ENCODE measurements around the gene GDPD5.

The GDPD5 gene

DNA sequence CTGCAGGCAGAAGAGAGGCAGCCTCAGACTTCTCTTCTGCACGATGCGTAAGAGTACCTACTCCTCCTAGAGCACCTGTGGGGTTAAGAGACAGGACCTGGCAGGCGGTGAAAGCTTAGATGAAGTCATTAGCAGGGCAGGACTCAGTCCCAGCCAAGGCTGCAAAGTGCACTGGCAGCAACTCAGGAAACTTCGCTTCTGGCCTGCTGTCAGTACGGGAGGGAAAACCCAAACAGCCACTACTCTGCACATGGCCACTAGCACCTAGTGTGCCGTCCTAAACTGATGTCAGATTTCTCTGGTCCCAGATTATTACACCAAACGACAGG is 84.0 kb downstream of the GDPD5 start:
- DNase-seq = no peak

GRCh38 chr11:75440960-75441803 is 84.6 kb downstream of the GDPD5 start:
- no peak for DNase-seq

DNA sequence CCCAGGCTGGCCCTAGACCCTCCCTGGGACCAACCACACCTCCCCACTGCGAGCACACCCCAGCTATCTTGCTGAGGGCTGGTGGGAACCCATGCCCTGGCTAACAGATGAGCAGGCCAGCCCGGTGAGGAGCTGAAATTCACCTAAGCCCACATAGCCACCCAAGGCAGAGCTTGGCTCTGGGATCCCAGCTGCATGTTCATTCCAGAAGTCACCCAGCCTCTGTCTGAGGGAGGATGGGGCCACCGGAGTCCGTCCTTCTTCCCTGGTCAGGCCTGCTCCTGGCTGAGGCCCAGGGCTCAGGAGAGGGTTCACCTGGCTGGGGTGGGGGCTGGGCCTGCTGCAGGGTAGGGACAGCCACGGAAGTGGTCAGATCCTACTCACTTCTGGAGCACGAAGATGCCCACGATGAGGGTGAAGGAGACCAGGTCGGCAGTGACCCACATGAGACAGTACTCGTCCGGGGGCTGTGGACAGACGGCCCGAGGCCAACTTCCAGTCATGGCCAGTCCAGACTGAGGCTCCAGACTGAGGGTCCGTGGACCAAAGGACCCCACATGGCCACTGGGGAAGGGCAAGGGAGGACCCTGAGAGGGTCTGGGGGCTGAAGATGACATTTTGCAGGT is 86.1 kb downstream of the GDPD5 start:
- DNase-seq = no peak

DNA sequence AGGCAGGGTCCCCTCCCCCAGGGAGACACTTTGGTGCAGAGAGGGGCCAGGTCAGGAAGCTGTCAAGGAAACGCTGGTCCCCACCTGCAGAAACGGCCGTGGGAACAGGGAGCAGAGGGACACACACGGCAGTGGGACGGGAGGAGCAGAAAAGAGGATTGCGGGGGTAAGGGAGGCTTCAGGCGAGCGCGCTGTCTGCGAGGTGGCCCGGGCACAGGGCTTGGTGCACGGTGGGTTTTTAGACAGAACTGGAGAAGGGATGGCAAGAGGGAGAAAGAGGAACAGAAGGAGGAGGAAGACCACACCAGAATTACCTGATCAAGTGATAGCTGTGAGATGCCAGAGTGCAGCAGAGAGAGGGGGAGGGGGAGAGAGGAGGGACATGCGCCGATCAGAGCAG is 86.7 kb downstream of the GDPD5 start:
- no peak for DNase-seq

DNA sequence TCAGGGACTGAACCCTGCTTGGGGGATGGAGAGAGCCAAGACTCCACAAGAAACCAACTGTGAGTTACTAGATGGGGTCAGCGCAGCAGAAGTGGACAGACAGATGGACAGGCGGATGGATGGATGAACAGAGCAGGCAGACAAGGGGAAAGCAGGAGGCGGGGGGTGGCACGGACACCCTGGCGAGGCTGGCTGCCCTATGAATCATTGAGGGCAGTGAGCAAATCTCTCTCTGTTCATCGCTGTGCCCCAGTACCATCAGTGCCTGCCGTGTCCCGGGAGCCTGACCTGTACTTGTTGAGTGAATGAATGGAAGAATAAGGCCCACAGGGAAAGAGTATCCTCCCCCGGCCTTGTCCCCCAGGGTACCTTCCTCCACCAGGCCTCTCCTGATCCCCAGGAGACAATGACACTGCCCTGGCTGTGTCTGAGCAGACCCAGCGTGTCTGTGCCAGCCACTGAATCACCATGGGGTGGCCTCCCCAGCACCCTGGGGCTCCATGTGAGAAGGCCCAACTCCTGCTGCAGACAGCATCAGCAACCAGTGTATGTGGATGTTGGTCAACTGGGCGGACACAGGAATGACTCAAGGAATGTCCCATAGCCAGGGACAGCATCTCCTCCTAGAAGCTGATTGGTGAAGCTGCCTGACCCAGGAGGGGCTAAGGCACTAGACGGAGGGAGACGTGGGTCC is 87.6 kb downstream of the GDPD5 start:
- no peak for DNase-seq

DNA sequence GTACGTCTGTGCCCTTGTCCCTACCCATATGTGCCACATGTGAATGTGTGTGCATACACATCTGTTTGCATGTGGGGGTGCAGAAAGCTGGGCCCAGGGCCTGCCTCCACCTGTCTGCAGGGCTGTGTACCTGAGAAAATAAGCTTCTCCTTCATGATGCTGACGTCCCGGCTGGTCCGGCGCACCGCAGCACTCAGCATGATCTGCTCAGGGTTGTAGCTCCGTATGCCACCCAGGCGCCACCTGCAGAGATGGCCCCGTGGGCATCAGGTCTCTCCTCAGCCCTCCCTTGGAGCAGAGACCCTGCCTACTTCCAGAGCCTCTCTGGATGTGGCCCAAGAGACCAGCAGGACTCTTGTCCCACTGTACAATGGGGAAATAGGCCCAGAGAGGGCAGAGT is 88.9 kb downstream of the GDPD5 start:
- DNase-seq = no peak

DNA sequence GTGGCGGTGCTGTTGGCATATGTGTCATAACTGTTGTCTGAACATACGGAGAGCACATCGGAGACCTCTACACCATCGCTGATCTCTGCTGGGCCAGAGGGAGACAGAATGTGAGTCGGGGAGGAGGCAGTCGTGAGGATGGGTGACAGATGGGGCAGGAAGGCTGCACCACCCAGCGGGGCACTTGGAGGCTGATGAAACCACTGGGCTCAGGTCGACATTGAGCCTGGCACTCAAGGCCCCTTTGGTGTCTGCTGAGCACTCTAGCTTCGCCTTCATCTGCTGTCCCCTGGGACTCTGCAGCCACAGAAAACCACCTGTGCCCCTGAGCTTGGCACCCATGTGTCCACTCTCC is 90.2 kb downstream of the GDPD5 start:
- DNase-seq = no peak

DNA sequence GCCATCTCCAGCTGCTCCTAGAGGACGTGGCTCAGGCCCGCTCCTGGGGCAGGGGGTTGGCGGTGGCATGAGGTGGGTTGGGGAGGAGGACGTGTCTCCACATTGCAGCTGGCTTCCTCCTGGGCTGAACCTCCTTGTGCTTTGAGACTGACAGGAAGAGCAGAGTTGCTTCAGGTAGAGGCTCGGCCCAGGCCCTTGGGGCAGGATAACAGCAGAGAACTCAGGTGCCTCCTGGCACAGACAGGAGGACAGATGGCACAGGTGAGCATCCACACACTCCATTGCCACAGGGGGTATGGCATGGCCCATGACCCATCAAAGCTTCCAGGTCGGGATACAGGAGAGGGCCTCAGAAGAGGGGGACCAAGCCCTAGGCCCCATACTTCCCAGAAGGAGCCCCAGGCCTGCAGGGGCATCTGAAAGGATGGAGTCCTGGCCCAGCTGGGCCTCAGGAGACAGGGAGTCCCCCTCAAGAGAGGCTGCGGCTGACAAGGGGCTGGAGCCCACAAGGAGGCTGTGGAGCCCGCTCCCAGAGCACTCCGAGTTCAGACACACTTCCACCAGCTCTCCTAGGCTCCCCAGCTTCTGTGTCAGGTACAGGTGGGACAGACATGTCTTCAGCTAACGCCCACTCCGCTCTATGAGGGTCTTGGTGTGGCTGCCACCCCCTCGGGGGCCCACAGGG is 90.7 kb downstream of the GDPD5 start:
- DNase-seq = no peak

DNA sequence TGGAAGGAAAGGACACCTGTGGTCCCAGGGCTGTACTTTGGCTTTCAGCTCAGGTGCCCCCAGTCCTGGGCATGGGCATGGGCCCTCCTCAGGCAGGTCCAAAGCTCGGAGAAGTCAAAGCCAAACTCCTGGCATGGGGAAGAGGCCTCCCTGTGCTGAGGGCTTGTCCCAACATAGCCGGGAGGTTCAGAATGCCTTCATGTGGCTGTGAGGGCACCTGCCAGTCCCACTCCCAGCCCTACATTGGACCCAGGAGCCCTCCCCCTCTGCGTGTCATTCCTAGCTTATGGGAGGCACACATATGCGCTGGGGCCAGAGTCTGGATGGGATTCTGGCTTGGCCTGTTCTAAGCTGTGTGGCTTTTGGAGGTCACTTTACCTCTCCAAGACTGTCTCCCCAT is 91.7 kb downstream of the GDPD5 start:
- DNase-seq = no peak

DNA sequence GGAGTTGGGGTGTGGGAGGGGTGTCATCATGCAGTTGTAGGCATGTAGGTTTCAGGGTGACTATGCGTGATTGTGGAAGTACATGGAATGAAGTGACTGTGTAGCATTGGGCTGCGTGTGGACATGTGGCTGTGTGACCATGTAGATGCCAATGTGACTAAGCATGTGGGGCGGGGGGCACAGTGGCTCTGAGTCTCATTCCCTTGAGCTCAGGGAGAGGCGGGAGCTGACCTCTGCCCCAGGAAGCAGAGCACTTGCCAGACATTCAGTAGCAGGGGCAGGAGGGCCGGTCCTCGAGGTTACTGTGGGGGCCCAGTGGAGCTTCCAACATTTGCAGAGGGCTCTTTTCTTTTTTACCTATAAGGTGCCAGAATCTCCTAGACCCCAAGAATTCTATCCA is 92.3 kb downstream of the GDPD5 start:
- no peak for DNase-seq

- no peak for DNase-seq
These were observed 92.8 kb downstream of the GDPD5 start, which contains the start of gene KLHL35 for GRCh38 chr11:75432911-75433321. KLHL35 (minus strand) TSS chr11:75433203; CDS start chr11:75430629, 2,574 bp downstream.

GRCh38 chr11:75431533-75432525 is 93.9 kb downstream of the GDPD5 start:
- DNase-seq = no peak

DNA sequence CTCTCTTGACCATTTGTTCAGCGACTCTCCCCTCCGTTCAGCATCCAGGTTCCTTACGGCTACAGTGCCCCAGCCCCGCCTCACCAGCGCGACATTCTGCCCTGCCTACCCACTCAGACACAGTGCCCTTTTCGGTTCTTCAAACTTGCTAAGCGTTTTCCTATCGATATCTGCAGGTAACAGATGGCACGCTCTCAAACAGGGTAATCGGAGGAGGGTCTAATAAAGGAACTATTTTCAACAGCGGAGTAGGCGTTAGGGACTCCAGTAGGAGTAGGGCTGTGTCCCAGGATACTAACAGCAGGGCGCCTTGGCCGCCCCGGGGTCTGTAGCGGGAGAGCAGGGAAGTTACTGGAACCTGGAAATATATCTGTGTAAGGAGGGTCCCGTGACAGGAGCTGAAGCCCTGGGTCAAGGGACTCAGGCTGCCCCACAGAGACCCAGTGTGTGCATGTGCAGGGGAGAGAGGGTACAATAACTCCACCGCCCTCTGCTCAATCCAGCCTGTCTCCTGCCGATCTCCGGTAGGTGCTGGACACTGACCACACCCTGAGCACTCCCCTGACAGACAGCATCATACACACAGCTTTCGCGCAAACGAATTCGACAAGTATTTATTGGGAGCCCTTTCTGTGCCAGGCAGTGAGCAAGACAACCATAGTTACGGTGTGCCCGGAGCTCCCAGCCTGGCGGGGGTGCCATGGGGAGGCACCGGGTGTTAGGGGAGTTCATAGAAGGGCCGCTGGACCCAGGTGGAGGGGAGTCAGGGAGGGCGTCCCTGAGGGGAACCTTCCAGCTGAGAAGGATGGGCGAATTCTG is 94.8 kb downstream of the GDPD5 start:
- DNase-seq = no peak

DNA sequence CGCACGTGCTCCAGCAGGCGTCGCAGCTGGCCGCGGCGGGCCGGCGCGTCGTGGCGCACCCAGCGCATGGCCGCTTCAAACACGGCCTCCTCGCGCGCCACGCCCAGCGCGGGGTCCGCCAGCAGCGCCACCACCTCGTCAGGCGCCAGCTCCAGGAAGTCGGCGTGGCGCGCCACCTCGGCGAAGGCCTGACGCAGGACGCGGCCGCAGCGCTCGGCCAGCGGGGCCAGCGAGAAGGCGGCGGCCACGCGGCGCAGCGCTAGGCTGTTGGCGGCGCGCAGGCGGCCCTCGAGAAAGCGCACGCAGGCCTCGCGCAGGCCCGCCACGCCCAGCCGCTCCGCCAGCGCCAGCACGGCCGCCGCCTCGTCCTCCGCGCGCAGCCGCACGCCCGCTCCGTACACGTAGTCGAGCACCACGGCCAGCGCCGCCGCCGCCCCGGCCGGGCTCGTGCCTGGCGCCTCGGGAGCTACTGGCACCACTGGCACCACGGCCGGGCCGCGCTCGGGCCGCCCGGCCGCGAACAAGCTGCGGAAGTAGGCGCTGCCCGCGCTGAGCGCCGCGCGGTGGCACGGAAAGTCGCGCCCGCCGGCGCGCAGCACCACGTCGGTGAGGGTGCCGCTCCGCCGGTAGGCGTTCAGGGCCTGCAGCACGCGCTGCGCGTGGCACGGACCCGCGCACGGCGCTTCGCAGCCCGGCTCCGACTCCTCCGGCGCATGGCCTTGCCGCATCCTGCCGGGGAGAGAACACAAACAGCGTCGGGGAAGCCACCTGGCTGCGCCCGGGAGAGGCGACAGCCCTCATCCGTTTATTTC is 95.6 kb downstream of the GDPD5 start:
- DNase-seq = peak; percentile 33 to 88 (median 53)

- no peak for DNase-seq
These were observed 96.2 kb downstream of the GDPD5 start for GRCh38 chr11:75429641-75429901.

- DNase-seq = no peak
These were observed 96.6 kb downstream of the GDPD5 start for GRCh38 chr11:75428989-75429640.

GRCh38 chr11:75428281-75428724 is 97.4 kb downstream of the GDPD5 start:
- DNase-seq = peak in 4 of 5 experiments; percentile 44 to 81 (median 56)

GRCh38 chr11:75427181-75427580 is 98.6 kb downstream of the GDPD5 start:
- DNase-seq = no peak

DNA sequence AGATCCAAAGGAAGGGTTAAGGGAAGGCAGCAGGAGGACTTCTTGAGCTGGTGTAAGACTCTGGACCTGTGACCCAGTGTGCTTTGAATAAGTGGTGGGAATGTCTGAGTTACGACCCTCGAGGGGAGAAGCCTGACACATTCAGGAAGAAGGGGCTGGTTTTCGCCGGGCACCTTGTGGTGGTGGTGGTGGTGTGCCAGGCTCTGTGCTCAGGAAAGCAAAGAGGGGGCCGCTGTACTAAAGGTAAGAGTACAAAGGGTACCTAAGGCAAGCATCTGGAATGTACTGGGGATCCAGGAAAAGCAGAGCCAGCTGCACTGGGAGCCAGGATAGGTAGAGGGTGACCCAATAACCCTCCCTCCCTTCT is 99.0 kb downstream of the GDPD5 start:
- no peak for DNase-seq

- DNase-seq = no peak
These were observed 100.3 kb downstream of the GDPD5 start for GRCh38 chr11:75425422-75425821.

Data from T-helper 2 cell (primary cell).